ENCODE measurements around the gene NAP1L2.
"Not testable (repeated sequence)": the region's sequence is repeated elsewhere in the genome, so short reads cannot be mapped to it uniquely, and the experiment has no call there.

The NAP1L2 gene

GRCh38 chrX:73214426-73215094, at the start of gene NAP1L2:
Gene NAP1L2 (minus strand): TSS chrX:73214851. CDS start chrX:73214492, 359 bp downstream.
- no peak for DNase-seq

GRCh38 chrX:73262991-73263390, 48.3 kb upstream of the NAP1L2 start:
- no peak for DNase-seq

- DNase-seq, result no peak
Measured at GRCh38 chrX:73239242-73239641, 24.6 kb upstream of the NAP1L2 start.

GRCh38 chrX:73217621-73218020, 3.0 kb upstream of the NAP1L2 start:
- no peak for DNase-seq

- DNase-seq, result no peak
Measured at GRCh38 chrX:73215246-73215645, 595 bp upstream of the NAP1L2 start.

- no peak for DNase-seq
Measured at GRCh38 chrX:73213734-73214425, 771 bp downstream of the NAP1L2 start.

GRCh38 chrX:73206366-73206765, 8.3 kb downstream of the NAP1L2 start:
- no peak for DNase-seq

GRCh38 chrX:73182502-73183114, 32.0 kb downstream of the NAP1L2 start:
- DNase-seq, result no peak

GRCh38 chrX:73168945-73169344, 45.7 kb downstream of the NAP1L2 start:
- not testable (repeated sequence) for DNase-seq
